HG03039 (cell line): ENCODE measurements around the gene CSPG4.
A peak's percentile ranks its signal among the peaks of the same experiment; 100 is the strongest.
"Not testable (repeated sequence)": the region's sequence is repeated elsewhere in the genome, so short reads cannot be mapped to it uniquely, and the experiment has no call there.

Experiments
- ATAC-seq: cut with Tn5 transposase; IDR thresholded peaks from one replicate; pipeline ENCODE4 v1.9.1; 2021; ENCODE audit warnings: mild to moderate bottlenecking, moderate library complexity; ENCODE audit not compliant: unreplicated experiment

CSPG4 gene, protein sequence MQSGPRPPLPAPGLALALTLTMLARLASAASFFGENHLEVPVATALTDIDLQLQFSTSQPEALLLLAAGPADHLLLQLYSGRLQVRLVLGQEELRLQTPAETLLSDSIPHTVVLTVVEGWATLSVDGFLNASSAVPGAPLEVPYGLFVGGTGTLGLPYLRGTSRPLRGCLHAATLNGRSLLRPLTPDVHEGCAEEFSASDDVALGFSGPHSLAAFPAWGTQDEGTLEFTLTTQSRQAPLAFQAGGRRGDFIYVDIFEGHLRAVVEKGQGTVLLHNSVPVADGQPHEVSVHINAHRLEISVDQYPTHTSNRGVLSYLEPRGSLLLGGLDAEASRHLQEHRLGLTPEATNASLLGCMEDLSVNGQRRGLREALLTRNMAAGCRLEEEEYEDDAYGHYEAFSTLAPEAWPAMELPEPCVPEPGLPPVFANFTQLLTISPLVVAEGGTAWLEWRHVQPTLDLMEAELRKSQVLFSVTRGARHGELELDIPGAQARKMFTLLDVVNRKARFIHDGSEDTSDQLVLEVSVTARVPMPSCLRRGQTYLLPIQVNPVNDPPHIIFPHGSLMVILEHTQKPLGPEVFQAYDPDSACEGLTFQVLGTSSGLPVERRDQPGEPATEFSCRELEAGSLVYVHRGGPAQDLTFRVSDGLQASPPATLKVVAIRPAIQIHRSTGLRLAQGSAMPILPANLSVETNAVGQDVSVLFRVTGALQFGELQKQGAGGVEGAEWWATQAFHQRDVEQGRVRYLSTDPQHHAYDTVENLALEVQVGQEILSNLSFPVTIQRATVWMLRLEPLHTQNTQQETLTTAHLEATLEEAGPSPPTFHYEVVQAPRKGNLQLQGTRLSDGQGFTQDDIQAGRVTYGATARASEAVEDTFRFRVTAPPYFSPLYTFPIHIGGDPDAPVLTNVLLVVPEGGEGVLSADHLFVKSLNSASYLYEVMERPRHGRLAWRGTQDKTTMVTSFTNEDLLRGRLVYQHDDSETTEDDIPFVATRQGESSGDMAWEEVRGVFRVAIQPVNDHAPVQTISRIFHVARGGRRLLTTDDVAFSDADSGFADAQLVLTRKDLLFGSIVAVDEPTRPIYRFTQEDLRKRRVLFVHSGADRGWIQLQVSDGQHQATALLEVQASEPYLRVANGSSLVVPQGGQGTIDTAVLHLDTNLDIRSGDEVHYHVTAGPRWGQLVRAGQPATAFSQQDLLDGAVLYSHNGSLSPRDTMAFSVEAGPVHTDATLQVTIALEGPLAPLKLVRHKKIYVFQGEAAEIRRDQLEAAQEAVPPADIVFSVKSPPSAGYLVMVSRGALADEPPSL (N-terminal part only)

GRCh38 chr15:75712668-75713337 lies at the start of gene CSPG4:
CSPG4 (minus strand) TSS chr15:75712848; CDS start chr15:75712755, 93 bp downstream.
- ATAC-seq: no peak

DNA sequence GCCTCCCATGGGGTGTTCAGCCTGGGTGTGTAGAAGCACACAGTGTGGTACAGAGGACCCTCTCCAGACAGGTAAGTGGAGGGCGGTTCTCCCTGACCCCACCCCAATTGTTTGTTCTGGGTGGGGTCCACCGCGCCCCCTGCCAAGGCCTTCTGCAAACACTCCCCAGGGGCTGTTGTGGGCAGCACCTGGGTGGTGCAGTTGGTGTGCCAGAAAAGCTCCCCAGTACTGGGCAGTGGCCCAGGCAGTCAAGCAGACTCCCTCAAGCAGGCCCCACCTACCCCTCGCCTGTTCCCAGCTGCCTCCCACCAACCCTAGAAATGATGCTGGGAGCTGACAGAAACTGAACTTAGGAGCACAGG lies 49.7 kb upstream of the CSPG4 start:
- ATAC-seq: not testable (repeated sequence)

DNA sequence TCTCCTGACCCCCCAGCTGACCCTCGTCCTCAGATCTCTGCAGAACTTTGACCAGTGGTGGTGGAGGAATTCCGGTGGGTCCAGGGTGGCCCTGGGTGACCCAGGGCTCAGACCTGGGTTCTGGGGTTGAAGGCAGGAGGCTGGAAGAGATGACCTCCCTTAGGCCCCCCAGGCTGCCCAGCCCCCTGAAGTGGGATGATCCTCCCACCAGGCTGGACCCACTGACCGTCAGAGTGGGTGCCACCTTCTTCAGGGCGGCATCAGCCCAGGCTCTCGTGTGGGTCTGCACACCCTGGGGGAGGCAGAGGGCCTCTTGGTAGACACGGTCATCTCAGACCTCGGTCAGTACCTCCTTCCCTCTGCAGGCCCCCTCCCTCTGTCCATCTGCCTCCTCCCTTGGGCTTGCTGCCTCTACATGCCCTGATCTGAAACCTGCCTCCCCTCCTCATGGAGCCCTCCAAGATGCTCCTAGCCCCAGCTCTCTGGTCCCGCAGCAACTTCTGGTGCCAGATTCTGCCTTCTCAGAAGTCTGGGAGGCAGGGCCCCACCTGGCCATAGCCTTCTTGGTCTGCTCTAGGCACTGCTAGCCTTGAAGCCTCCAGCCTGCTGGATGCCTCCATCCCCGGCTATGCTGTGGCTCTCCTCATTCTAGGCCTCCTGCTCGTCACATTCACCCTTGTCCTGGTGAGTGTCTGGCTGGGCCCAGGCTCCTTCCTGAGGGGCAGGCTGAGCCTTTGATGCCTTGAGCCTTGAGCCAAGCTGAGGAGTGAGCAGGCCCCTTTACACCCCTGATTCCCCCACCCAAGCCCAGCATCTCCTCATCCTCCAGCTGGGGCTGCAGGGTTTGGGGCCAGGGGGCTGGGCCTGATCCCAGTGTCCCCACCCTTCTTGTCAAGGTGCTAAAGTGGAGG lies 49.1 kb upstream of the CSPG4 start:
- no peak for ATAC-seq

- ATAC-seq: no peak
Observed at GRCh38 chr15:75760704-75761435, 48.2 kb upstream of the CSPG4 start.

DNA sequence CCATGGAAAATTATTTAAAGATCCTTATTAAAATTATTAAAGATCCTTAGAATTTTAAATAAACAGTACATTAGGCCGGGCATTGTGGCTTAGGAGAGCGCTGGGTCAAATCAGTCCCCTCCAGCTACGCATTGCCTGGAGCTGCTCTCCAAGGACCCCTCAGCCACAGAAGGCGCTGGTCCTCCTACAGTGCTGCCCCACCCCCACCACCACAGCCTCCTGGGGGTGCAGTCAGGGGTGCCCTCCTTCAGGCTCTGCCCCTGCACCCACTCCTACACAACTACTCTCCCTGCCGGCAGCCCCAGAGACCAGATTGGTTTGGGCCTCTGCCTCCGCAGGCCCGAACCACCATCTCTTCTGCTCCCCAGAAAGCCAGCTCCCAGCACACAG lies 47.5 kb upstream of the CSPG4 start:
- not testable (repeated sequence) for ATAC-seq

GRCh38 chr15:75759416-75760130 lies 46.9 kb upstream of the CSPG4 start:
- no peak for ATAC-seq

DNA sequence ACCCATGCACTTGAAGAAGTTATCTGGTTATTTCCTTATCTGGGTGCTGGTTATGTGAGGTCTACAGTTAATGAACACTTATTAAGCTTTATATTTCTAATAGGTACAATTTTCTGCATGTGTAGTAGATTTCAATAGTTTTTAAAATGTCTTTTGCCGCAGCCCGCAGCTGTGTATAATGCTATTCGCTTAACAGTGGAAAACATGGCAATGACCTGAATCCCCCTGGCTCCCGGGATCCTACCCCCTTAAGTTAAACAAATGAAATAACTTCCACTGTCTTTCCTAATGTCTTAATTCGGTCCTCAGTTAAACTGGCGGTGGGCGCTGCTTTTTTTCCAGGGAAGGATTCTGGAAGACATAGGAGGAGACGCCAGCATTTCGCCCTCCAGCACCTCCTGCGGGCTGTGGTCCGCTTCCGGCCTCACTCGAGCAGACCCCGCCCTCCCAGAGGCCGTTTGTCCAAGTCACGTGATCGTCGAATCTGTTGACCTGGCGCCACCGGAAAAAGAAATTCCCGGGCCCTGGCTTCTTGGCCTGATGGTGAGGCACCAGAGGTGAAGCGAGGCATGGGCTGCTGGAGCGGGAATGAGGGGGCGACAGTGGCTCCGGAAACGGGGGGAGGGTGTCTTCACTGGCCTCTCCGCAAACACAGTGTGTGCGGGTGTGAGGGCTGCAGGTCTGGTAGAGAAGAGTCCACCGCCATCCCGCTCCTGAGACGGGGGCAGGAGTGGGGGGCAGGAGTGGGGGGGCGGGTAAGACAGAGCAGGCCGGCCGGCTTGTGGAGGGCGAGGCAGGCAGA lies 45.6 kb upstream of the CSPG4 start:
- ATAC-seq: peak; percentile 77

GRCh38 chr15:75754871-75755270 lies 42.2 kb upstream of the CSPG4 start:
- not testable (repeated sequence) for ATAC-seq

- no peak for ATAC-seq
Observed at GRCh38 chr15:75753145-75753544, 40.5 kb upstream of the CSPG4 start.

GRCh38 chr15:75751891-75752290 lies 39.2 kb upstream of the CSPG4 start:
- no peak for ATAC-seq

- no peak for ATAC-seq
Observed at GRCh38 chr15:75751116-75751875, 38.6 kb upstream of the CSPG4 start.

- no peak for ATAC-seq
Observed at GRCh38 chr15:75750261-75751050, 37.8 kb upstream of the CSPG4 start.

- ATAC-seq: no peak
Observed at GRCh38 chr15:75749820-75750219, 37.2 kb upstream of the CSPG4 start.

DNA sequence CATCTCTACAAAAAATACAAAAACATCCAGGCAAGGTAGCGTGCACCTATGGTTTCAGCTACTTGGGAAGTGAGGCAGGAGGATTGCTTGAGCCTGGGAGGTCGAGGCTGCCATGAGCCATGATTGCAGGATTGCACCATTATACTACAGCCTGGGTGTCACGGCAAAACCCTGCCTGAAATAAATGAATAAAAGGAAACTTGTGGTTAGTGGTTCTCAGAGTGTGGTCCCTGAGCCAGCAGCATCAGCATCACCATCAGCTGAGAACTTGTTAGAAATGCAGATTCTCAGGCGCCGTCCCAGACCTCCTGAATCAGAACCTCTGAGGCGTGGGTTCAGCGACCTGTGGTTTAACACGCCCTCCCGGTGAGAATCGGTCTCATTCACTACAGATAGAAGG lies 36.2 kb upstream of the CSPG4 start:
- not testable (repeated sequence) for ATAC-seq

- ATAC-seq: not testable (repeated sequence)
Observed at GRCh38 chr15:75747121-75747520, 34.5 kb upstream of the CSPG4 start.

DNA sequence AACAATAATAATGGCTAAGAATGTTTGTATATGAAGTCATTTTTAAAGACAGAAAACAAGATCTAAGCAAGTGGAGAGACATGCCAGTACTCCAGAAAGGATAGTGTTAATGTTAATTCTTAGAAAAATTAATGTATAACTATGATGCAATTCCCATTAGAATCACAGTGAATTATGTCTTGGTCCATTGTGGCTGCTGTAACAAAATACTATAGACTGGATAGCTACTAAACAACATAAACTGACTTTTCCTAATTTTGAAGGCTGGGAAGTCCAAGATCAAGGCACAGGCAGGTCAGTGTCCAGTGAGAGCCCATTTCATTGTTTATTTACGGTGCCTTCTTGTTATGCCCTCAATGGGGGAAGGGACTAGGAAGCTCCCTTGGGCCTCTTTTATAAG lies 32.7 kb upstream of the CSPG4 start:
- ATAC-seq: no peak
